Retinal pigment epithelial cell (primary cell): ENCODE data around the gene IRF5.
"Not testable (repeated sequence)": the region's sequence is repeated elsewhere in the genome, so short reads cannot be mapped to it uniquely, and the experiment has no call there.

ENCODE experiments used
- DNase-seq: peaks from one replicate; pipeline ENCODE4 v3.0.0-alpha.2; 2010; ENCODE audit warnings: low read depth
- H3K4me3 ChIP-seq: 2 replicates; pipeline ENCODE4 v1.5.1; 2011; ENCODE audit warnings: mild to moderate bottlenecking, low read length, control low read depth, moderate library complexity
- CTCF ChIP-seq: conservative IDR thresholded peaks from 2 replicates; pipeline ENCODE4 v1.5.1; 2011; ENCODE audit warnings: low read depth, low read length, control low read depth, inconsistent platforms

The IRF5 gene

GRCh38 chr7:128939075-128939860, 1.5 kb downstream of the IRF5 start:
- no peak for TF ChIP-seq CTCF
- H3K4me3 ChIP-seq = no peak overlapping the region
- DNase-seq = no peak

GRCh38 chr7:128939861-128940410, 2.2 kb downstream of the IRF5 start:
- no peak for TF ChIP-seq CTCF
- DNase-seq = no peak
- no peak overlapping the region for H3K4me3 ChIP-seq

GRCh38 chr7:128940494-128941322, 3.0 kb downstream of the IRF5 start:
- no peak for DNase-seq
- no peak for TF ChIP-seq CTCF
- H3K4me3 ChIP-seq = no peak overlapping the region

- DNase-seq = no peak
- H3K4me3 ChIP-seq = no peak overlapping the region
- TF ChIP-seq CTCF = no peak
These were observed 3.7 kb downstream of the IRF5 start for GRCh38 chr7:128941323-128941890.

- no peak overlapping the region for H3K4me3 ChIP-seq
- DNase-seq = no peak
- TF ChIP-seq CTCF = no peak
These were observed 4.3 kb downstream of the IRF5 start for GRCh38 chr7:128941946-128942526.

- H3K4me3 ChIP-seq, DNase-seq: not testable (repeated sequence)
These were observed 5.5 kb downstream of the IRF5 start for GRCh38 chr7:128943251-128943650.
